ENCODE data around the gene DLGAP1.

- TF ChIP-seq POLR2A (IDR thresholded peaks at IDR 0.05) = no peak
- no peak for TF ChIP-seq CTCF (IDR thresholded peaks at IDR 0.05)
- no peak for TF ChIP-seq EP300 (IDR thresholded peaks at IDR 0.05)
These were observed 657.1 kb downstream of the DLGAP1 start for GRCh38 chr18:3798032-3798431.
